SU-DHL-6 (cell line): ENCODE results near the gene CCNQ.

Experiments used
- H2AFZ ChIP-seq: fragments of 200-600 bp; sonication (generic); 2 replicates; pipeline ENCODE4 v1.6.1; 2014; ENCODE audit warnings: low read depth, mild to moderate bottlenecking, moderate library complexity, mixed read lengths, antibody characterized with exemption, low read length; ENCODE audit not compliant: severe bottlenecking
- H3F3A ChIP-seq: fragments of 200-600 bp; shearing (Covaris generic); 2 replicates; pipeline ENCODE4 v1.6.0; 2016; ENCODE audit warnings: antibody characterized with exemption, mild to moderate bottlenecking; ENCODE audit not compliant: insufficient read depth
- H3K27ac ChIP-seq: fragments of 200-600 bp; sonication (generic); 2 replicates; pipeline ENCODE4 v1.5.1; 2016; ENCODE audit warnings: low read depth, mild to moderate bottlenecking, low read length, moderate library complexity, mixed read lengths
- H3K27me3 ChIP-seq: fragments of 200-600 bp; sonication (generic), shearing (Covaris generic); 2 replicates; pipeline ENCODE4 v1.6.0; 2014; ENCODE audit warnings: mild to moderate bottlenecking, low read length
- H3K36me3 ChIP-seq: fragments of 200-600 bp; sonication (generic); 2 replicates; pipeline ENCODE4 v1.6.1; 2014; ENCODE audit warnings: mild to moderate bottlenecking, low read length, mixed read lengths
- H3K4me2 ChIP-seq: fragments of 300-600, 200-600 bp; shearing (Covaris generic), sonication (generic); 2 replicates; pipeline ENCODE4 v1.6.0; 2014; ENCODE audit warnings: low read length, low read depth, mild to moderate bottlenecking; ENCODE audit not compliant: poor library complexity, severe bottlenecking
- H3K4me3 ChIP-seq: fragments of 200-600 bp; sonication (generic); 2 replicates; pipeline ENCODE4 v1.5.1; 2014; ENCODE audit warnings: antibody characterized with exemption, low read length, mild to moderate bottlenecking, mixed read lengths; ENCODE audit not compliant: insufficient read depth, poor library complexity, severe bottlenecking
- H3K79me2 ChIP-seq: fragments of 200-600 bp; sonication (generic); 2 replicates; pipeline ENCODE4 v1.6.1; 2014; ENCODE audit warnings: mild to moderate bottlenecking, low read length, moderate library complexity; ENCODE audit not compliant: insufficient read depth
- H3K9ac ChIP-seq: fragments of 200-600 bp; sonication (generic); 2 replicates; pipeline ENCODE4 v1.7.0; 2014; ENCODE audit warnings: mild to moderate bottlenecking, low read length
- H3K9me2 ChIP-seq: fragments of 200-600 bp; sonication (generic); replicated peaks from 2 replicates; pipeline ENCODE4 v1.6.1; 2014; ENCODE audit warnings: low read length; ENCODE audit not compliant: insufficient read depth
- H3K9me3 ChIP-seq: fragments of 200-600 bp; sonication (generic); 2 replicates; pipeline ENCODE4 v1.6.1; 2014; ENCODE audit warnings: low read length, mixed read lengths; ENCODE audit not compliant: insufficient read depth
- H4K20me1 ChIP-seq: fragments of 200-600 bp; sonication (generic); 2 replicates; pipeline ENCODE4 v1.6.1; 2014; ENCODE audit warnings: low read depth, mild to moderate bottlenecking, antibody characterized with exemption, low read length, moderate library complexity, mixed read lengths
- EZH2phosphoT487 ChIP-seq: fragments of 200-600 bp; sonication (generic), shearing (Covaris generic); conservative IDR thresholded peaks from 2 replicates; pipeline ENCODE4 v1.6.1; 2018; ENCODE audit warnings: mild to moderate bottlenecking, antibody characterized with exemption, low read length, moderate library complexity, mixed read lengths
- TF ChIP-seq, protein P1 (sequence below): fragments of 200-600 bp; sonication (generic); IDR thresholded peaks from one replicate; pipeline ENCODE4 v1.5.1; 2017; ENCODE audit warnings: antibody characterized with exemption, mild to moderate bottlenecking, low read length, moderate library complexity; ENCODE audit not compliant: insufficient read depth, poor library complexity, severe bottlenecking

The CCNQ gene

DNA sequence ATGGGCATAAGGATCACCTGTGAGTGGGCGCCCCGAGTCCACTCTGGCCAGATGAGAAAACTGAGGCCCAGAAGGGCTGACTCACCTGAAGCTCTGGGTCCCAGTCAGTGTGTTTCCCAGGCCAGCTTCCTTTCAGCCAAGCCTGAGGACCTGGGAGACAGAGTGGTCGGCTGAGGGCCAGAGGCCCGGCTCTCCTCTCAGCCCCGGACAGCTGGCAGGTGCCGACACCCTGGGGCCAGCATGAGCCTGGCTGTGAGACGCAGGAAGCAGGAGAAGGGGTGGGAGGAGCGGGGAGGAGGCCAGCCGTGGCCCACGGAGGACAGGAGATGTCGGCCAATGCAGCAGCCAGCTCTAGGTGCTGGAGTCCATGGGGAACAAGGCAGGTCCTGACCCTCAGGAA, 52.6 kb downstream of the CCNQ start:
- Histone ChIP-seq H3K27ac (no peak overlapping the region), H3K79me2 (no peaks in the 10 kb centered on the region), H3K9ac (no peak overlapping the region), H3K9me3 (no peaks in the 10 kb centered on the region), H2AFZ (no peak overlapping the region), H3K36me3 (no peaks in the 10 kb centered on the region), H3F3A (no peaks in the 10 kb centered on the region), H4K20me1 (no peaks in the 10 kb centered on the region), H3K4me2 (no peak overlapping the region), H3K27me3 (no peaks in the 10 kb centered on the region), H3K4me3 (no peak overlapping the region), H3K9me2 (no peaks in the 10 kb centered on the region)
- TF ChIP-seq, protein P1, sequence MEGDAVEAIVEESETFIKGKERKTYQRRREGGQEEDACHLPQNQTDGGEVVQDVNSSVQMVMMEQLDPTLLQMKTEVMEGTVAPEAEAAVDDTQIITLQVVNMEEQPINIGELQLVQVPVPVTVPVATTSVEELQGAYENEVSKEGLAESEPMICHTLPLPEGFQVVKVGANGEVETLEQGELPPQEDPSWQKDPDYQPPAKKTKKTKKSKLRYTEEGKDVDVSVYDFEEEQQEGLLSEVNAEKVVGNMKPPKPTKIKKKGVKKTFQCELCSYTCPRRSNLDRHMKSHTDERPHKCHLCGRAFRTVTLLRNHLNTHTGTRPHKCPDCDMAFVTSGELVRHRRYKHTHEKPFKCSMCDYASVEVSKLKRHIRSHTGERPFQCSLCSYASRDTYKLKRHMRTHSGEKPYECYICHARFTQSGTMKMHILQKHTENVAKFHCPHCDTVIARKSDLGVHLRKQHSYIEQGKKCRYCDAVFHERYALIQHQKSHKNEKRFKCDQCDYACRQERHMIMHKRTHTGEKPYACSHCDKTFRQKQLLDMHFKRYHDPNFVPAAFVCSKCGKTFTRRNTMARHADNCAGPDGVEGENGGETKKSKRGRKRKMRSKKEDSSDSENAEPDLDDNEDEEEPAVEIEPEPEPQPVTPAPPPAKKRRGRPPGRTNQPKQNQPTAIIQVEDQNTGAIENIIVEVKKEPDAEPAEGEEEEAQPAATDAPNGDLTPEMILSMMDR = no peak
- no peak for TF ChIP-seq EZH2phosphoT487

DNA sequence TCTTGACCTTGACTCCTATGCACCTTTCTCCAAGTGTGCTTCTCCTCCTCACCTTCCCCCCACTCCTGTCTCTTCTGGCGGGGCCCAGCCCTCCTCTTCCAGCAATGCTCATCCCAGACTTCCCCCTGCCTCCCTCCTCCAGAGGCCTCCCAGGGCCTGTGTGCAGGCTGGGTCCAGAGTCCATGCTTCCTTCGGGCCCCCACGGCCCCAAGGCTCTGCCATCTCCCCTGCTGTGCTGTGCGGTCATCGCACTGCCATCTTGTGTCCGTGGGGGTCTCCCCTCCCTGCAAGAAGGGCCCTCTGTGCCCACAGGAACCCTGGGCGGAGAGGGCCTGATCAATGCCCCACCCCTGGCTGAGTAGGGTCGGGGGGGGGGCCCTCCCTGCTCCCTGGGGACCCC, 54.2 kb downstream of the CCNQ start:
- no peaks in the 10 kb centered on the region for H3K9me2 ChIP-seq
- no peaks in the 10 kb centered on the region for H4K20me1 ChIP-seq
- H3K4me3 ChIP-seq = no peak overlapping the region
- TF ChIP-seq, protein P1 = no peak
- no peak for TF ChIP-seq EZH2phosphoT487
- H3K9me3 ChIP-seq = no peaks in the 10 kb centered on the region
- no peaks in the 10 kb centered on the region for H3K79me2 ChIP-seq
- H3F3A ChIP-seq = no peaks in the 10 kb centered on the region
- no peak overlapping the region for H3K27ac ChIP-seq
- H3K36me3 ChIP-seq = no peaks in the 10 kb centered on the region
- H3K4me2 ChIP-seq = no peak overlapping the region
- no peaks in the 10 kb centered on the region for H3K27me3 ChIP-seq
- H3K9ac ChIP-seq = no peak overlapping the region
- no peak overlapping the region for H2AFZ ChIP-seq

DNA sequence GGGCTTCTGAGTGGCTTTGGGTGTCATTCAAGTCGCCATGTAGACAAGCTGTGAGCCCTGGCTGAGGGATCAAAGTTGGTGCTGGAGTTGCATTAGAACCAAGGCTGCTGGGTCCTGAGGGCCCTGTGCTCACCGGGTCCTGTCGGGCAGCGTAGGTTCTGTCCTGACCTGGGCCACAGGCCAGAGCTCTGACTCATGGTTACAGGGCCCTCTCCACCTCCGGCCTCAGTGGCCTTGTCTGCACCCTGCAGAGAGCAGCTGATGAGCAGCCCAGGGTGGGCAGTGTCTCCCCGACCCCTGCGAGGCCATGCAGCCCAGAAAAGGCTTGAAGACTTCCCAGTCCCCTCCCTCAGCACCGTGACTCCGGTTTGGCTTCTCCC, 59.0 kb downstream of the CCNQ start:
- Histone ChIP-seq H3K4me2 (no peak overlapping the region), H3K27ac (no peak overlapping the region), H3K36me3 (no peaks in the 10 kb centered on the region), H3F3A (no peaks in the 10 kb centered on the region), H3K9ac (no peak overlapping the region), H3K9me3 (no peaks in the 10 kb centered on the region), H3K9me2 (no peaks in the 10 kb centered on the region), H2AFZ (no peak overlapping the region), H3K4me3 (no peak overlapping the region), H3K27me3 (no peaks in the 10 kb centered on the region), H3K79me2 (no peaks in the 10 kb centered on the region), H4K20me1 (no peaks in the 10 kb centered on the region)
- TF ChIP-seq, protein P1 = no peak
- no peak for TF ChIP-seq EZH2phosphoT487
